HepG2 (cell line): ENCODE data around the gene PPARA. TPM values are rescaled to one million over a fixed set of nuclear protein-coding genes. Genes with fewer than 3 reads are reported as not detected.

ENCODE experiments used
- AGO2 ChIP-seq: fragments of 200-400 bp; formaldehyde crosslinking; optimal IDR thresholded peaks from 2 replicates; pipeline ENCODE3; 2017; ENCODE audit warnings: mild to moderate bottlenecking, low read depth, low read length, moderate library complexity
- ARHGAP35 ChIP-seq: sonication (generic); formaldehyde crosslinking; IDR thresholded peaks from 2 replicates; pipeline ENCODE4 v1.9.0; 2022; ENCODE audit warnings: mild to moderate bottlenecking, inconsistent platforms, moderate library complexity, missing genetic modification reagents, borderline replicate concordance
- EEA1 ChIP-seq: sonication (generic); formaldehyde crosslinking; IDR thresholded peaks from 2 replicates; pipeline ENCODE4 v1.5.1; 2020; ENCODE audit warnings: mild to moderate bottlenecking, missing genetic modification reagents, borderline replicate concordance
- HMGA1 ChIP-seq: sonication (generic); formaldehyde crosslinking; conservative IDR thresholded peaks from 2 replicates; pipeline ENCODE4 v1.4.0; 2020; ENCODE audit warnings: missing genetic modification reagents
- HOXA9 ChIP-seq: sonication (generic); formaldehyde crosslinking; IDR thresholded peaks from 2 replicates; pipeline ENCODE4 v1.8.1; 2022; ENCODE audit warnings: missing genetic modification reagents, mild to moderate bottlenecking, moderate library complexity, borderline replicate concordance
- KDM5A ChIP-seq: fragments of 200-600 bp; sonication (generic); IDR thresholded peaks from 2 replicates; pipeline ENCODE4 v1.7.0; 2018; ENCODE audit warnings: antibody characterized with exemption, mild to moderate bottlenecking, low read length, borderline replicate concordance
- NKX3-1 ChIP-seq: sonication (generic); formaldehyde crosslinking; IDR thresholded peaks from 2 replicates; pipeline ENCODE4 v1.5.0; 2020; ENCODE audit warnings: missing genetic modification reagents
- PAX8 ChIP-seq: sonication (generic); formaldehyde crosslinking; IDR thresholded peaks from 2 replicates; pipeline ENCODE4 v1.8.0; 2022; ENCODE audit warnings: mild to moderate bottlenecking, missing genetic modification reagents, borderline replicate concordance
- SCMH1 ChIP-seq: sonication (generic); formaldehyde crosslinking; IDR thresholded peaks from 2 replicates; pipeline ENCODE4 v1.9.0; 2021; ENCODE audit warnings: missing genetic modification reagents, mild to moderate bottlenecking, borderline replicate concordance
- SPEN ChIP-seq: sonication (generic); formaldehyde crosslinking; IDR thresholded peaks from 2 replicates; pipeline ENCODE4 v1.5.1; 2020; ENCODE audit warnings: low read depth, mild to moderate bottlenecking, missing genetic modification reagents
- SRSF9 ChIP-seq: fragments of 200-400 bp; formaldehyde crosslinking; IDR thresholded peaks from 2 replicates; pipeline ENCODE4 v1.6.1; 2018; ENCODE audit warnings: borderline replicate concordance, mild to moderate bottlenecking, low read depth, low read length; ENCODE audit not compliant: insufficient read depth, poor library complexity, severe bottlenecking
- U2AF2 ChIP-seq: fragments of 200-400 bp; formaldehyde crosslinking; IDR thresholded peaks from 2 replicates; pipeline ENCODE4 v1.6.1; 2017; ENCODE audit warnings: low read depth, mild to moderate bottlenecking, low read length
- ZNF143 ChIP-seq: sonication (generic); formaldehyde crosslinking; IDR thresholded peaks from 2 replicates; pipeline ENCODE4 v1.4.0; 2020; ENCODE audit warnings: missing genetic modification reagents
- ZNF761 ChIP-seq: sonication (generic); formaldehyde crosslinking; conservative IDR thresholded peaks from 2 replicates; pipeline ENCODE4 v1.4.0; 2020; ENCODE audit warnings: mild to moderate bottlenecking, missing genetic modification reagents
- ZNF850 ChIP-seq: sonication (generic); formaldehyde crosslinking; conservative IDR thresholded peaks from 2 replicates; pipeline ENCODE4 v1.9.0; 2021; ENCODE audit warnings: mild to moderate bottlenecking, missing genetic modification reagents
- polyA plus RNA-seq, 8 experiments: library from polyadenylated mRNA; depleted of rRNA in 3 of 8; stranded (reverse) in 7 of 8; unstranded in 1 of 8; fragments of >200 nt; fragmentation: Illumina TruSeq in 4 of 8; extraction: Trizol in 4 of 8; gene quantifications; 2 replicates each; pipeline versions ENCODE4 v1.2.1 to v1.2.3, GENCODE V29; 2011 to 2016; ENCODE audit warnings: low read depth in 4 of 8, missing spikeins in 1 of 8, mixed read lengths in 1 of 8; ENCODE audit not compliant: insufficient read depth in 1 of 8
- total RNA-seq, 5 experiments: library from RNA; depleted of rRNA; stranded (reverse); fragments of >200 nt; fragmentation: Illumina TruSeq; extraction: Trizol; gene quantifications; 2 replicates each; pipeline ENCODE4 v1.2.3, GENCODE V29; 2016; ENCODE audit warnings: low read depth in 1 of 5
- TF ChIP-seq, protein P1 (sequence below): sonication (generic); formaldehyde crosslinking; IDR thresholded peaks from 2 replicates; pipeline ENCODE4 v1.9.0; 2021; ENCODE audit warnings: missing genetic modification reagents, borderline replicate concordance
- TF ChIP-seq, protein P2 (sequence below): sonication (generic); formaldehyde crosslinking; IDR thresholded peaks from 2 replicates; pipeline ENCODE4 v1.4.0; 2020; ENCODE audit warnings: missing genetic modification reagents, borderline replicate concordance
- TF ChIP-seq, protein P3 (sequence below): sonication (generic); formaldehyde crosslinking; IDR thresholded peaks from 2 replicates; pipeline ENCODE4 v1.5.0; 2020; ENCODE audit warnings: mild to moderate bottlenecking, missing genetic modification reagents, borderline replicate concordance

PPARA gene
- total and polyA plus RNA-seq, 2 of the 13 experiments (the other 11 are each of a cell fraction or from before 2014, with no cell fraction given): 18.2 to 24.7 TPM

DNA sequence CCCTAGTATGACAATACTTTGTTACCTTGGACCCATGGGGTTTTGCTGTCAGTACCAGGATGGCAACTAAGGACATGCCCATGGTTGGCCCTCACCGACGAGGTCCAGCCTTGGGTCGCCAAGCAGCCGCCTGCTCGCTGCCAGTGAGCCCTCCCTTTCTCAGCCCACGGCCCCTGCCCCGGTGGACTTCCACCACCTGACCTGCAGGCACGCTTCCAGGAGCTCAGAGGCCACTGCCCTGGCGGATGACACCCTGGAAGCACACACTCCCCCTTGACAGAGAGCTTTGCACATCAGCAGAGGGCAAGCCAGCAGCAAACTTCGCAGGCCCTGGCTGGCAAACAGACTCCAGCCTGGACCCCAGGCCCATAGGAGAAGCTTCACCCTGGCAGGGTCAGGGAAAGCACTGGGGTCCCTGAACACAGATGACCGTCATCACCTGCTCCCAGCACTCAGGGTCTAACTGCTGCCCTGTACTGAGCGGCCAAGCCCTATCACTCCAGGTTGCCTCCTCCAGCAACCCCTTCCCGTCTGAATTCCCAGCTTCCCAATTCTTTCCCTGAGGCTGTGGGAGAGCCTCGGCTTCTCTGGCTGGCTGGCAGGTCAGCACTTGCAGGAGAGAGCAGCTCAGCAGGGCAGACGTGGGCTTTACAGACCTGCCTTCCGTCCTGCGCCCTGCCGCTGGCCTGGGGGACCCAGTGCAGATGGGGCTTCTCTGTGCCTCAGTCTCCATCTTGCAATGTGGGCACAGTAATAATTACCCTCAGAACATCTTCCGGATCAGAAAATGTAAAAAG is 2.7 kb upstream of the PPARA start (continued):
- no peak for TF ChIP-seq PAX8
- peak; percentile 62; the same call in 1 of the 2 replicates for TF ChIP-seq SPEN (CRISPR knock-in tag)
- no peak for TF ChIP-seq ZNF761 (CRISPR knock-in tag)
- no peak for TF ChIP-seq U2AF2
- TF ChIP-seq, protein P1, sequence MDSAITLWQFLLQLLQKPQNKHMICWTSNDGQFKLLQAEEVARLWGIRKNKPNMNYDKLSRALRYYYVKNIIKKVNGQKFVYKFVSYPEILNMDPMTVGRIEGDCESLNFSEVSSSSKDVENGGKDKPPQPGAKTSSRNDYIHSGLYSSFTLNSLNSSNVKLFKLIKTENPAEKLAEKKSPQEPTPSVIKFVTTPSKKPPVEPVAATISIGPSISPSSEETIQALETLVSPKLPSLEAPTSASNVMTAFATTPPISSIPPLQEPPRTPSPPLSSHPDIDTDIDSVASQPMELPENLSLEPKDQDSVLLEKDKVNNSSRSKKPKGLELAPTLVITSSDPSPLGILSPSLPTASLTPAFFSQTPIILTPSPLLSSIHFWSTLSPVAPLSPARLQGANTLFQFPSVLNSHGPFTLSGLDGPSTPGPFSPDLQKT (CRISPR knock-in tag): no peak
- TF ChIP-seq, protein P2, sequence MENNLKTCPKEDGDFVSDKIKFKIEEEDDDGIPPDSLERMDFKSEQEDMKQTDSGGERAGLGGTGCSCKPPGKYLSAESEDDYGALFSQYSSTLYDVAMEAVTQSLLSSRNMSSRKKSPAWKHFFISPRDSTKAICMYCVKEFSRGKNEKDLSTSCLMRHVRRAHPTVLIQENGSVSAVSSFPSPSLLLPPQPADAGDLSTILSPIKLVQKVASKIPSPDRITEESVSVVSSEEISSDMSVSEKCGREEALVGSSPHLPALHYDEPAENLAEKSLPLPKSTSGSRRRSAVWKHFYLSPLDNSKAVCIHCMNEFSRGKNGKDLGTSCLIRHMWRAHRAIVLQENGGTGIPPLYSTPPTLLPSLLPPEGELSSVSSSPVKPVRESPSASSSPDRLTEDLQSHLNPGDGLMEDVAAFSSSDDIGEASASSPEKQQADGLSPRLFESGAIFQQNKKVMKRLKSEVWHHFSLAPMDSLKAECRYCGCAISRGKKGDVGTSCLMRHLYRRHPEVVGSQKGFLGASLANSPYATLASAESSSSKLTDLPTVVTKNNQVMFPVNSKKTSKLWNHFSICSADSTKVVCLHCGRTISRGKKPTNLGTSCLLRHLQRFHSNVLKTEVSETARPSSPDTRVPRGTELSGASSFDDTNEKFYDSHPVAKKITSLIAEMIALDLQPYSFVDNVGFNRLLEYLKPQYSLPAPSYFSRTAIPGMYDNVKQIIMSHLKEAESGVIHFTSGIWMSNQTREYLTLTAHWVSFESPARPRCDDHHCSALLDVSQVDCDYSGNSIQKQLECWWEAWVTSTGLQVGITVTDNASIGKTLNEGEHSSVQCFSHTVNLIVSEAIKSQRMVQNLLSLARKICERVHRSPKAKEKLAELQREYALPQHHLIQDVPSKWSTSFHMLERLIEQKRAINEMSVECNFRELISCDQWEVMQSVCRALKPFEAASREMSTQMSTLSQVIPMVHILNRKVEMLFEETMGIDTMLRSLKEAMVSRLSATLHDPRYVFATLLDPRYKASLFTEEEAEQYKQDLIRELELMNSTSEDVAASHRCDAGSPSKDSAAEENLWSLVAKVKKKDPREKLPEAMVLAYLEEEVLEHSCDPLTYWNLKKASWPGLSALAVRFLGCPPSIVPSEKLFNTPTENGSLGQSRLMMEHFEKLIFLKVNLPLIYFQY (CRISPR knock-in tag): peak; percentile 40; the same call in 1 of the 2 replicates
- TF ChIP-seq, protein P3, sequence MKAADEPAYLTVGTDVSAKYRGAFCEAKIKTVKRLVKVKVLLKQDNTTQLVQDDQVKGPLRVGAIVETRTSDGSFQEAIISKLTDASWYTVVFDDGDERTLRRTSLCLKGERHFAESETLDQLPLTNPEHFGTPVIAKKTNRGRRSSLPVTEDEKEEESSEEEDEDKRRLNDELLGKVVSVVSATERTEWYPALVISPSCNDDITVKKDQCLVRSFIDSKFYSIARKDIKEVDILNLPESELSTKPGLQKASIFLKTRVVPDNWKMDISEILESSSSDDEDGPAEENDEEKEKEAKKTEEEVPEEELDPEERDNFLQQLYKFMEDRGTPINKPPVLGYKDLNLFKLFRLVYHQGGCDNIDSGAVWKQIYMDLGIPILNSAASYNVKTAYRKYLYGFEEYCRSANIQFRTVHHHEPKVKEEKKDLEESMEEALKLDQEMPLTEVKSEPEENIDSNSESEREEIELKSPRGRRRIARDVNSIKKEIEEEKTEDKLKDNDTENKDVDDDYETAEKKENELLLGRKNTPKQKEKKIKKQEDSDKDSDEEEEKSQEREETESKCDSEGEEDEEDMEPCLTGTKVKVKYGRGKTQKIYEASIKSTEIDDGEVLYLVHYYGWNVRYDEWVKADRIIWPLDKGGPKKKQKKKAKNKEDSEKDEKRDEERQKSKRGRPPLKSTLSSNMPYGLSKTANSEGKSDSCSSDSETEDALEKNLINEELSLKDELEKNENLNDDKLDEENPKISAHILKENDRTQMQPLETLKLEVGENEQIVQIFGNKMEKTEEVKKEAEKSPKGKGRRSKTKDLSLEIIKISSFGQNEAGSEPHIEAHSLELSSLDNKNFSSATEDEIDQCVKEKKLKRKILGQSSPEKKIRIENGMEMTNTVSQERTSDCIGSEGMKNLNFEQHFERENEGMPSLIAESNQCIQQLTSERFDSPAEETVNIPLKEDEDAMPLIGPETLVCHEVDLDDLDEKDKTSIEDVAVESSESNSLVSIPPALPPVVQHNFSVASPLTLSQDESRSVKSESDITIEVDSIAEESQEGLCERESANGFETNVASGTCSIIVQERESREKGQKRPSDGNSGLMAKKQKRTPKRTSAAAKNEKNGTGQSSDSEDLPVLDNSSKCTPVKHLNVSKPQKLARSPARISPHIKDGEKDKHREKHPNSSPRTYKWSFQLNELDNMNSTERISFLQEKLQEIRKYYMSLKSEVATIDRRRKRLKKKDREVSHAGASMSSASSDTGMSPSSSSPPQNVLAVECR (CRISPR knock-in tag): peak; percentile 85
- no peak for TF ChIP-seq HOXA9
- TF ChIP-seq HMGA1: no peak
- no peak for TF ChIP-seq KDM5A
- TF ChIP-seq EEA1 (CRISPR knock-in tag): no peak
- 0 out of 2 replicates have a peak, but pooled peaks have one; percentile 8 for TF ChIP-seq ZNF143
- peak; percentile 42 for TF ChIP-seq AGO2
- TF ChIP-seq SCMH1: no peak
- TF ChIP-seq ZNF850 (CRISPR knock-in tag): no peak
- no peak for TF ChIP-seq ARHGAP35 (CRISPR knock-in tag)
- TF ChIP-seq NKX3-1: no peak
- TF ChIP-seq SRSF9: no peak
